ENCODE measurements around the gene WDFY3. TPM values are rescaled to one million over a fixed set of nuclear protein-coding genes. Genes with fewer than 3 reads are reported as not detected.

Gene WDFY3
- total and polyA plus RNA-seq, 9 of the 15 experiments (the other 6 are each of a cell fraction or from before 2014, with no cell fraction given), result 0.58 to 13.5 (median 9.4) TPM

DNA sequence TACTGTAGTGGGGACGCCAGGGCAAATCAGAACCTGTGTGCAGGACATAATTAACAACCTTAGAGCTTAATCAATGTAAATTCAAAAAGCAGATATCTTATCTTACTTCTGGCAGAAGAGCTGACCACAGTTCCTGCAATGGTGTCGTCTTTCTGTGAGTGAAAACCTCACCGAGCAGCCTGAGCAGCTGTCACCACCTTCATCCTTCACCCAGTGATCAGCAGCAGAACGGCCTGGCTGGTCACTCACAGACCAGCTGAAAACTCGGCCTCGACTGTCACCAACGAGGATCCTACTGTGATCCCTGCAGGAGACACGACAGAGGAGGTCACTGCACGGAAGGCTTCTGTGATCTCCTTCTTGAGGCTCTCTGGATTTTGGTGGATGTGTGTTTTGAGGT, 289.4 kb downstream of the WDFY3 start:
- intact Hi-C loops (cut with micrococcal nuclease) (no loop called here), in situ Hi-C loops (cut with MboI) (no loop called here)
- H3K27ac ChIP-seq (ENCODE audit: extremely low read depth, low read depth, low read length), result no peak overlapping the region
- TF ChIP-seq CXXC5 (CRISPR knock-in tag; IDR thresholded peaks at IDR 0.05) (no peak), ZNF589 (CRISPR knock-in tag; IDR thresholded peaks at IDR 0.05; ENCODE audit: low read depth) (no peak), MEIS2 (IDR thresholded peaks at IDR 0.05; ENCODE audit: partially characterized antibody) (peak; percentile 71)
- TF ChIP-seq, protein P1, sequence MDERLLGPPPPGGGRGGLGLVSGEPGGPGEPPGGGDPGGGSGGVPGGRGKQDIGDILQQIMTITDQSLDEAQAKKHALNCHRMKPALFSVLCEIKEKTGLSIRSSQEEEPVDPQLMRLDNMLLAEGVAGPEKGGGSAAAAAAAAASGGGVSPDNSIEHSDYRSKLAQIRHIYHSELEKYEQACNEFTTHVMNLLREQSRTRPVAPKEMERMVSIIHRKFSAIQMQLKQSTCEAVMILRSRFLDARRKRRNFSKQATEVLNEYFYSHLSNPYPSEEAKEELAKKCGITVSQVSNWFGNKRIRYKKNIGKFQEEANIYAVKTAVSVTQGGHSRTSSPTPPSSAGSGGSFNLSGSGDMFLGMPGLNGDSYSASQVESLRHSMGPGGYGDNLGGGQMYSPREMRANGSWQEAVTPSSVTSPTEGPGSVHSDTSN (CRISPR knock-in tag; IDR thresholded peaks at IDR 0.05; ENCODE audit: low read depth), result no peak
- TF ChIP-seq, protein P1 (tag; conservative IDR thresholded peaks at IDR 0.05; ENCODE audit: low read depth), result peak; percentile 49
- TF ChIP-seq, protein P2, sequence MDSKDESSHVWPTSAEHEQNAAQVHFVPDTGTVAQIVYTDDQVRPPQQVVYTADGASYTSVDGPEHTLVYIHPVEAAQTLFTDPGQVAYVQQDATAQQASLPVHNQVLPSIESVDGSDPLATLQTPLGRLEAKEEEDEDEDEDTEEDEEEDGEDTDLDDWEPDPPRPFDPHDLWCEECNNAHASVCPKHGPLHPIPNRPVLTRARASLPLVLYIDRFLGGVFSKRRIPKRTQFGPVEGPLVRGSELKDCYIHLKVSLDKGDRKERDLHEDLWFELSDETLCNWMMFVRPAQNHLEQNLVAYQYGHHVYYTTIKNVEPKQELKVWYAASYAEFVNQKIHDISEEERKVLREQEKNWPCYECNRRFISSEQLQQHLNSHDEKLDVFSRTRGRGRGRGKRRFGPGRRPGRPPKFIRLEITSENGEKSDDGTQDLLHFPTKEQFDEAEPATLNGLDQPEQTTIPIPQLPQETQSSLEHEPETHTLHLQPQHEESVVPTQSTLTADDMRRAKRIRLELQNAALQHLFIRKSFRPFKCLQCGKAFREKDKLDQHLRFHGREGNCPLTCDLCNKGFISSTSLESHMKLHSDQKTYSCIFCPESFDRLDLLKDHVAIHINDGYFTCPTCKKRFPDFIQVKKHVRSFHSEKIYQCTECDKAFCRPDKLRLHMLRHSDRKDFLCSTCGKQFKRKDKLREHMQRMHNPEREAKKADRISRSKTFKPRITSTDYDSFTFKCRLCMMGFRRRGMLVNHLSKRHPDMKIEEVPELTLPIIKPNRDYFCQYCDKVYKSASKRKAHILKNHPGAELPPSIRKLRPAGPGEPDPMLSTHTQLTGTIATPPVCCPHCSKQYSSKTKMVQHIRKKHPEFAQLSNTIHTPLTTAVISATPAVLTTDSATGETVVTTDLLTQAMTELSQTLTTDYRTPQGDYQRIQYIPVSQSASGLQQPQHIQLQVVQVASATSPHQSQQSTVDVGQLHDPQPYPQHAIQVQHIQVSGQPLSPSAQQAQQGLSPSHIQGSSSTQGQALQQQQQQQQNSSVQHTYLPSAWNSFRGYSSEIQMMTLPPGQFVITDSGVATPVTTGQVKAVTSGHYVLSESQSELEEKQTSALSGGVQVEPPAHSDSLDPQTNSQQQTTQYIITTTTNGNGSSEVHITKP (IDR thresholded peaks at IDR 0.05; ENCODE audit: partially characterized antibody), result peak; percentile 22
- H3K4me1 ChIP-seq (replicated peaks in 1 of 2; ENCODE audit: control insufficient read depth in 2 of 2, insufficient read depth in 2 of 2, low read length in 2 of 2), result peaks cover 0 to 10% of the 10 kb centered on the region in 2 experiments; a peak in 4 of 5 replicates
- no peaks in the 10 kb centered on the region for H3K27me3 ChIP-seq (ENCODE audit: control insufficient read depth in 2 of 2, insufficient read depth in 2 of 2, low read length in 2 of 2)
- no peak overlapping the region for H3K4me2 ChIP-seq (ENCODE audit: insufficient read depth, low read length)
- POLR2A ChIA-PET, result interaction anchor here (1.2 kb wide), 1 partner anchor 11 kb away, joined by 3 read pairs; no protein-coding TSS in a partner anchor
- FAIRE-seq (no peak), ATAC-seq (peak; percentile 67), DNase-seq (ENCODE audit: extremely low read depth in 1 of 4, low spot score in 3 of 4) (peak in 1 of 4 experiments; percentile 8)
- no TSS peak for BruUV-seq (replicated peaks)
- H4K20me1 ChIP-seq (replicated peaks; ENCODE audit: control insufficient read depth, insufficient read depth, low read length), result no peaks in the 10 kb centered on the region
- no peaks in the 10 kb centered on the region for H3K9me1 ChIP-seq (ENCODE audit: control insufficient read depth, insufficient read depth, low read length)
- H3K9ac ChIP-seq (ENCODE audit: insufficient read depth in 1 of 2, low read depth in 2 of 2, low read length in 2 of 2), result peak overlapping the region in 1 of 2 experiments; percentile 75; a peak in 1 of 4 replicates
- no peaks in the 10 kb centered on the region for H3K79me2 ChIP-seq (ENCODE audit: control insufficient read depth, insufficient read depth, low read length)
- H3K36me3 ChIP-seq (ENCODE audit: control insufficient read depth, insufficient read depth, low read length), result no peaks in the 10 kb centered on the region
- WGBS (ENCODE audit: insufficient coverage, low coverage, missing lambda C conversion rate), result 14% methylated on average over 9 of the region's 9 CpGs
- no peak overlapping the region for H3K4me3 ChIP-seq
- CTCF ChIA-PET (ENCODE audit: low intra/inter-chr PET ratio), result no interaction called here
- H3K9me3 ChIP-seq (replicated peaks; ENCODE audit: control insufficient read depth, insufficient read depth, low read depth, low read length), result no peaks in the 10 kb centered on the region
- H2AFZ ChIP-seq (ENCODE audit: low read depth, low read length), result no peak overlapping the region
